HEK293T (cell line): ENCODE results near the gene PARP6.

Source experiments
- BHLHE40 ChIP-seq: fragments of 450-650 bp; IDR thresholded peaks from 2 replicates; pipeline ENCODE4 v1.6.1; 2016; ENCODE audit warnings: mild to moderate bottlenecking, moderate library complexity, borderline replicate concordance
- NFRKB ChIP-seq: fragments of 450-650 bp; IDR thresholded peaks from 2 replicates; pipeline ENCODE4 v1.6.1; 2016; ENCODE audit warnings: mild to moderate bottlenecking, moderate library complexity
- SP1 ChIP-seq: fragments of 450-650 bp; IDR thresholded peaks from 2 replicates; pipeline ENCODE4 v1.6.1; 2017

GRCh38 chr15:72312605-72313447 is 40.5 kb upstream of the PARP6 start:
- TF ChIP-seq SP1, result no peak
- no peak for TF ChIP-seq NFRKB
- no peak for TF ChIP-seq BHLHE40
